Measurements from ENCODE around the gene SYT3. TPM values are rescaled to one million over a fixed set of nuclear protein-coding genes. Genes with fewer than 3 reads are reported as not detected.

The SYT3 gene
- total RNA-seq, 1 experiment from 2014 or later = 14.6 TPM

- H3K27me3 Mint-ChIP-seq (ENCODE audit: low read depth) = peaks cover 27% of the 10 kb centered on the region
- H3K4me3 Mint-ChIP-seq = no peak overlapping the region
- no peak for DNase-seq (ENCODE audit: low spot score)
- CTCF ChIA-PET = no interaction called here
- ATAC-seq = no peak
- peaks cover 23% of the 10 kb centered on the region for H3K9me3 Mint-ChIP-seq
- POLR2A ChIA-PET = no interaction called here
- H3K4me1 Mint-ChIP-seq = peaks cover 13% of the 10 kb centered on the region
- H3K36me3 Mint-ChIP-seq = peaks cover 42% of the 10 kb centered on the region
- TF ChIP-seq HMGA2 (CRISPR knock-in tag; IDR thresholded peaks at IDR 0.05) (no peak), FOXP4 (CRISPR knock-in tag; IDR thresholded peaks at IDR 0.05) (no peak), ZNF232 (CRISPR knock-in tag; IDR thresholded peaks at IDR 0.05) (no peak), ZNF396 (CRISPR knock-in tag; IDR thresholded peaks at IDR 0.05; ENCODE audit: borderline replicate concordance) (no peak), CDX4 (CRISPR knock-in tag; IDR thresholded peaks at IDR 0.05; ENCODE audit: borderline replicate concordance) (no peak), ZBTB43 (CRISPR knock-in tag; IDR thresholded peaks at IDR 0.05) (no peak), FOXJ3 (CRISPR knock-in tag; IDR thresholded peaks at IDR 0.05; ENCODE audit: borderline replicate concordance) (no peak), FOXP1 (CRISPR knock-in tag; IDR thresholded peaks at IDR 0.05; ENCODE audit: borderline replicate concordance) (no peak), NR1H2 (CRISPR knock-in tag; IDR thresholded peaks at IDR 0.05) (no peak), HMGXB4 (CRISPR knock-in tag; IDR thresholded peaks at IDR 0.05) (no peak), ZNF138 (CRISPR knock-in tag; conservative IDR thresholded peaks at IDR 0.05) (no peak), MAX (CRISPR knock-in tag; IDR thresholded peaks at IDR 0.05) (no peak), IRF2 (CRISPR knock-in tag; IDR thresholded peaks at IDR 0.05; ENCODE audit: borderline replicate concordance, low read depth) (no peak), NFE2L1 (CRISPR knock-in tag; IDR thresholded peaks at IDR 0.05) (no peak), JUN (CRISPR knock-in tag; IDR thresholded peaks at IDR 0.05) (no peak), ZBTB21 (CRISPR knock-in tag; IDR thresholded peaks at IDR 0.05; ENCODE audit: borderline replicate concordance) (no peak), AR (CRISPR knock-in tag; IDR thresholded peaks at IDR 0.05) (no peak), E2F5 (CRISPR knock-in tag; IDR thresholded peaks at IDR 0.05) (no peak), PREB (CRISPR knock-in tag; IDR thresholded peaks at IDR 0.05; ENCODE audit: borderline replicate concordance) (no peak)
- no peak overlapping the region for H3K27ac Mint-ChIP-seq
Measured at GRCh38 chr19:50633973-50634372, 5.7 kb downstream of the SYT3 start.
